HepG2 (cell line): Measurements from ENCODE around the gene MAN1B1. TPM values are rescaled to one million over a fixed set of nuclear protein-coding genes. Genes with fewer than 3 reads are reported as not detected.
A peak's percentile ranks its signal among the peaks of the same experiment; 100 is the strongest.

Experiments used
- CBX2 ChIP-seq, 2 experiments: fragments of 200-600 bp in 1 of 2; sonication (generic); formaldehyde crosslinking in 1 of 2; IDR thresholded peaks; 2 replicates each; pipeline versions ENCODE4 v1.7.0 to v1.8.1; 2018 to 2022; ENCODE audit warnings: low read depth in 2 of 2, low read length in 1 of 2, mild to moderate bottlenecking in 1 of 2, missing genetic modification reagents in 1 of 2
- HMG20A ChIP-seq: IDR thresholded peaks from 2 replicates; pipeline ENCODE4 v1.6.1; 2016; ENCODE audit warnings: borderline replicate concordance
- HNF4A ChIP-seq: sonication (generic); formaldehyde crosslinking; IDR thresholded peaks from 2 replicates; pipeline ENCODE4 v1.4.0; 2020; ENCODE audit warnings: missing genetic modification reagents
- MXD4 ChIP-seq: IDR thresholded peaks from 2 replicates; pipeline ENCODE4 v1.6.1; 2016; ENCODE audit warnings: mild to moderate bottlenecking, missing biosample characterization, missing genetic modification reagents
- ZNF180 ChIP-seq: sonication (generic); formaldehyde crosslinking; IDR thresholded peaks from 2 replicates; pipeline ENCODE4 v1.4.0; 2020; ENCODE audit warnings: low read depth, missing genetic modification reagents, borderline replicate concordance
- ZNF530 ChIP-seq: sonication (generic); formaldehyde crosslinking; IDR thresholded peaks from 2 replicates; pipeline ENCODE4 v1.5.0; 2020; ENCODE audit warnings: low read depth, mild to moderate bottlenecking, missing genetic modification reagents
- ZNF772 ChIP-seq: sonication (generic); formaldehyde crosslinking; IDR thresholded peaks from 2 replicates; pipeline ENCODE4 v1.5.0; 2020; ENCODE audit warnings: mild to moderate bottlenecking, missing genetic modification reagents
- polyA plus RNA-seq, 8 experiments: library from polyadenylated mRNA; depleted of rRNA in 3 of 8; stranded (reverse) in 7 of 8; unstranded in 1 of 8; fragments of >200 nt; fragmentation: Illumina TruSeq in 4 of 8; extraction: Trizol in 4 of 8; gene quantifications; 2 replicates each; pipeline versions ENCODE4 v1.2.1 to v1.2.3, GENCODE V29; 2011 to 2016; ENCODE audit warnings: low read depth in 4 of 8, missing spikeins in 1 of 8, mixed read lengths in 1 of 8; ENCODE audit not compliant: insufficient read depth in 1 of 8
- total RNA-seq, 5 experiments: library from RNA; depleted of rRNA; stranded (reverse); fragments of >200 nt; fragmentation: Illumina TruSeq; extraction: Trizol; gene quantifications; 2 replicates each; pipeline ENCODE4 v1.2.3, GENCODE V29; 2016; ENCODE audit warnings: low read depth in 1 of 5
- TF ChIP-seq, protein P1 (sequence below): sonication (generic); formaldehyde crosslinking; IDR thresholded peaks from 2 replicates; pipeline ENCODE4 v1.5.0; 2020; ENCODE audit warnings: missing genetic modification reagents
- TF ChIP-seq, protein P2 (sequence below): IDR thresholded peaks from 2 replicates; pipeline ENCODE4 v1.6.1; 2016; ENCODE audit warnings: low read depth, borderline replicate concordance
- TF ChIP-seq, protein P3 (sequence below): sonication (generic); formaldehyde crosslinking; IDR thresholded peaks from 2 replicates; pipeline ENCODE4 v1.5.0; 2020; ENCODE audit warnings: mild to moderate bottlenecking, missing genetic modification reagents, borderline replicate concordance
- TF ChIP-seq, protein P4 (sequence below): IDR thresholded peaks from 2 replicates; pipeline ENCODE4 v1.6.1; 2012; ENCODE audit warnings: low read depth, low read length, improper control_type of control experiment
- TF ChIP-seq, protein P5 (sequence below): sonication (generic); formaldehyde crosslinking; IDR thresholded peaks from 2 replicates; pipeline ENCODE4 v1.4.0; 2020; ENCODE audit warnings: low read depth, missing genetic modification reagents
- TF ChIP-seq, protein P6 (sequence below): IDR thresholded peaks from 2 replicates; pipeline ENCODE4 v1.6.1; 2016; ENCODE audit warnings: low read depth
- TF ChIP-seq, protein P7 (sequence below): sonication (generic); formaldehyde crosslinking; conservative IDR thresholded peaks from 2 replicates; pipeline ENCODE4 v1.4.0; 2020; ENCODE audit warnings: missing genetic modification reagents

Gene MAN1B1
- total and polyA plus RNA-seq, 2 of the 13 experiments (the other 11 are each of a cell fraction or from before 2014, with no cell fraction given), result 48.9 to 59.5 TPM

DNA sequence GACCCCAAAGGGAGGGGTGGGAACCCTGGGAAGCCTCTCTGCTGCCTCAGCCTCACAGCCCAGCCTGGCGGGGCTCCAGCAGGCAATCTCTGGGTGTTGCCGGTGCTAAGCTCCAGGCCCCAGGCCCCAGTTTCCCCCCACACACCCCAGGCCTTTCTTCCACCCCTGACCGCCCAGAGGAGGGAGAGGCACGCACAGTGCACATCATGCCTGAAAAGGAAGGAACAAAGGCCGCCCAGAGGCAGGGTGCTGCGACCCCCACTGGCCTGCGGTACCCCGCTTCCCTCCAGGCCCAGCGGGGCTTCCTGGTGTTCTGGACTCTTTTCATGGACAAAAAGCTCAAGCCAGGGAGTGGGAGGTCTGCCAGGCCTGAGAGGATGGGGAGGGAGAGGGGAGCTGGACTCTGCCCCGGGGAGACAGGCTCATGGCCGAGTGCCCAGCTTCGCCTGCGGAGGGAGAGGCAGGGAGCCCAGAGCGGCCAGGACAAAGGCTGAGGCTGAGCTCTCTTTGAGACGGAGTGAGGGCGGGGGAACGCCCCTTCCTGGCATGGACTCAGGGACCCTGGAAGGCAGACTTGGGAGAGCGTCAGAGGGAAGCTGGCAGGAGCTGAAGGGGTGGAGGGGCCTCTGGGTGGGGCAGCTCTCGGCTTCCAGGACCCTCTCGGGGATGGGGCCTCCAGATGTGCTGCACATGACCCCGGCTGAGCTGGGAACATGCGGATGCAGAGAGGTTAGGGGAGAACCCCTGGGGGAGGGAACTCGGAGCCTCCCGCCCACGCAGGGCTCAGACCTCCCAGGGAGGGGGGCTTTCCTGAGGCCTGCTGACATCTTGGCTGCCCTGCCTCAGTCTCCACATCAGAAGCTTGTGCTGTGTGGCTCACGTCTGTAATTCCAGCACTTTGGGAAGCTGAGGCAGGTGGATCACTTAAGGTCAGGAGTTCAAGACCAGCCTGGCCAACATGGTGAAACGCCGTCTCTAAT lies 31.1 kb upstream of the MAN1B1 start (continued):
- TF ChIP-seq, protein P1, sequence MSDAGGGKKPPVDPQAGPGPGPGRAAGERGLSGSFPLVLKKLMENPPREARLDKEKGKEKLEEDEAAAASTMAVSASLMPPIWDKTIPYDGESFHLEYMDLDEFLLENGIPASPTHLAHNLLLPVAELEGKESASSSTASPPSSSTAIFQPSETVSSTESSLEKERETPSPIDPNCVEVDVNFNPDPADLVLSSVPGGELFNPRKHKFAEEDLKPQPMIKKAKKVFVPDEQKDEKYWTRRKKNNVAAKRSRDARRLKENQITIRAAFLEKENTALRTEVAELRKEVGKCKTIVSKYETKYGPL (CRISPR knock-in tag), result 0 out of 2 replicates have a peak, but pooled peaks have one; percentile 25
- no peak for TF ChIP-seq MXD4 (CRISPR knock-in tag)
- TF ChIP-seq, protein P2, sequence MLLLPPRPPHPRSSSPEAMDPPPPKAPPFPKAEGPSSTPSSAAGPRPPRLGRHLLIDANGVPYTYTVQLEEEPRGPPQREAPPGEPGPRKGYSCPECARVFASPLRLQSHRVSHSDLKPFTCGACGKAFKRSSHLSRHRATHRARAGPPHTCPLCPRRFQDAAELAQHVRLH, result no peak
- TF ChIP-seq ZNF772 (CRISPR knock-in tag), result peak; percentile 83
- TF ChIP-seq, protein P3, sequence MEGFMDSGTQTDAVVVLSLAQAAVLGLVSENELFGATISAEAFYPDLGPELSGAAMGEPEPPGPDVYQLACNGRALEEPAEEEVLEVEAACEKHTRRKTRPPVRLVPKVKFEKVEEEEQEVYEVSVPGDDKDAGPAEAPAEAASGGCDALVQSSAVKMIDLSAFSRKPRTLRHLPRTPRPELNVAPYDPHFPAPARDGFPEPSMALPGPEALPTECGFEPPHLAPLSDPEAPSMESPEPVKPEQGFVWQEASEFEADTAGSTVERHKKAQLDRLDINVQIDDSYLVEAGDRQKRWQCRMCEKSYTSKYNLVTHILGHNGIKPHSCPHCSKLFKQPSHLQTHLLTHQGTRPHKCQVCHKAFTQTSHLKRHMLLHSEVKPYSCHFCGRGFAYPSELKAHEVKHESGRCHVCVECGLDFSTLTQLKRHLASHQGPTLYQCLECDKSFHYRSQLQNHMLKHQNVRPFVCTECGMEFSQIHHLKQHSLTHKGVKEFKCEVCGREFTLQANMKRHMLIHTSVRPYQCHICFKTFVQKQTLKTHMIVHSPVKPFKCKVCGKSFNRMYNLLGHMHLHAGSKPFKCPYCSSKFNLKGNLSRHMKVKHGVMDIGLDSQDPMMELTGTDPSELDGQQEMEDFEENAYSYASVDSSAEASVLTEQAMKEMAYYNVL, result peak; percentile 59; the same call in 1 of the 2 replicates
- TF ChIP-seq, protein P4, sequence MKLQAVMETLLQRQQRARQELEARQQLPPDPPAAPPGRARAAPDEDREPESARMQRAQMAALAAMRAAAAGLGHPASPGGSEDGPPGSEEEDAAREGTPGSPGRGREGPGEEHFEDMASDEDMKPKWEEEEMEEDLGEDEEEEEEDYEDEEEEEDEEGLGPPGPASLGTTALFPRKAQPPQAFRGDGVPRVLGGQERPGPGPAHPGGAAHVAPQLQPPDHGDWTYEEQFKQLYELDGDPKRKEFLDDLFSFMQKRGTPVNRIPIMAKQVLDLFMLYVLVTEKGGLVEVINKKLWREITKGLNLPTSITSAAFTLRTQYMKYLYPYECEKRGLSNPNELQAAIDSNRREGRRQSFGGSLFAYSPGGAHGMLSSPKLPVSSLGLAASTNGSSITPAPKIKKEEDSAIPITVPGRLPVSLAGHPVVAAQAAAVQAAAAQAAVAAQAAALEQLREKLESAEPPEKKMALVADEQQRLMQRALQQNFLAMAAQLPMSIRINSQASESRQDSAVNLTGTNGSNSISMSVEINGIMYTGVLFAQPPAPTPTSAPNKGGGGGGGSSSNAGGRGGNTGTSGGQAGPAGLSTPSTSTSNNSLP, result no peak
- TF ChIP-seq HNF4A (CRISPR knock-in tag), result peak; percentile 96
- no peak for TF ChIP-seq ZNF180 (CRISPR knock-in tag)
- peak; percentile 38; the same call in 1 of the 2 replicates for TF ChIP-seq HMG20A
- TF ChIP-seq ZNF530, result no peak
- TF ChIP-seq, protein P5, sequence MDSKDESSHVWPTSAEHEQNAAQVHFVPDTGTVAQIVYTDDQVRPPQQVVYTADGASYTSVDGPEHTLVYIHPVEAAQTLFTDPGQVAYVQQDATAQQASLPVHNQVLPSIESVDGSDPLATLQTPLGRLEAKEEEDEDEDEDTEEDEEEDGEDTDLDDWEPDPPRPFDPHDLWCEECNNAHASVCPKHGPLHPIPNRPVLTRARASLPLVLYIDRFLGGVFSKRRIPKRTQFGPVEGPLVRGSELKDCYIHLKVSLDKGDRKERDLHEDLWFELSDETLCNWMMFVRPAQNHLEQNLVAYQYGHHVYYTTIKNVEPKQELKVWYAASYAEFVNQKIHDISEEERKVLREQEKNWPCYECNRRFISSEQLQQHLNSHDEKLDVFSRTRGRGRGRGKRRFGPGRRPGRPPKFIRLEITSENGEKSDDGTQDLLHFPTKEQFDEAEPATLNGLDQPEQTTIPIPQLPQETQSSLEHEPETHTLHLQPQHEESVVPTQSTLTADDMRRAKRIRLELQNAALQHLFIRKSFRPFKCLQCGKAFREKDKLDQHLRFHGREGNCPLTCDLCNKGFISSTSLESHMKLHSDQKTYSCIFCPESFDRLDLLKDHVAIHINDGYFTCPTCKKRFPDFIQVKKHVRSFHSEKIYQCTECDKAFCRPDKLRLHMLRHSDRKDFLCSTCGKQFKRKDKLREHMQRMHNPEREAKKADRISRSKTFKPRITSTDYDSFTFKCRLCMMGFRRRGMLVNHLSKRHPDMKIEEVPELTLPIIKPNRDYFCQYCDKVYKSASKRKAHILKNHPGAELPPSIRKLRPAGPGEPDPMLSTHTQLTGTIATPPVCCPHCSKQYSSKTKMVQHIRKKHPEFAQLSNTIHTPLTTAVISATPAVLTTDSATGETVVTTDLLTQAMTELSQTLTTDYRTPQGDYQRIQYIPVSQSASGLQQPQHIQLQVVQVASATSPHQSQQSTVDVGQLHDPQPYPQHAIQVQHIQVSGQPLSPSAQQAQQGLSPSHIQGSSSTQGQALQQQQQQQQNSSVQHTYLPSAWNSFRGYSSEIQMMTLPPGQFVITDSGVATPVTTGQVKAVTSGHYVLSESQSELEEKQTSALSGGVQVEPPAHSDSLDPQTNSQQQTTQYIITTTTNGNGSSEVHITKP (CRISPR knock-in tag), result no peak; the same call in 1 of the 2 replicates
- TF ChIP-seq, protein P6, sequence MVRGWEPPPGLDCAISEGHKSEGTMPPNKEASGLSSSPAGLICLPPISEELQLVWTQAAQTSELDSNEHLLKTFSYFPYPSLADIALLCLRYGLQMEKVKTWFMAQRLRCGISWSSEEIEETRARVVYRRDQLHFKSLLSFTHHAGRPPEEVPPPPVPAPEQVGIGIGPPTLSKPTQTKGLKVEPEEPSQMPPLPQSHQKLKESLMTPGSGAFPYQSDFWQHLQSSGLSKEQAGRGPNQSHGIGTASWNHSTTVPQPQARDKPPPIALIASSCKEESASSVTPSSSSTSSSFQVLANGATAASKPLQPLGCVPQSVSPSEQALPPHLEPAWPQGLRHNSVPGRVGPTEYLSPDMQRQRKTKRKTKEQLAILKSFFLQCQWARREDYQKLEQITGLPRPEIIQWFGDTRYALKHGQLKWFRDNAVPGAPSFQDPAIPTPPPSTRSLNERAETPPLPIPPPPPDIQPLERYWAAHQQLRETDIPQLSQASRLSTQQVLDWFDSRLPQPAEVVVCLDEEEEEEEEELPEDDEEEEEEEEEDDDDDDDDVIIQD (CRISPR knock-in tag), result 0 out of 2 replicates have a peak, but pooled peaks have one; percentile 12
- TF ChIP-seq CBX2 (IDR thresholded peaks at IDR 0.05; ENCODE audit: low read depth, low read length), result no peak
- no peak for TF ChIP-seq CBX2 (CRISPR knock-in tag; IDR thresholded peaks at IDR 0.05; ENCODE audit: low read depth)
- TF ChIP-seq, protein P7, sequence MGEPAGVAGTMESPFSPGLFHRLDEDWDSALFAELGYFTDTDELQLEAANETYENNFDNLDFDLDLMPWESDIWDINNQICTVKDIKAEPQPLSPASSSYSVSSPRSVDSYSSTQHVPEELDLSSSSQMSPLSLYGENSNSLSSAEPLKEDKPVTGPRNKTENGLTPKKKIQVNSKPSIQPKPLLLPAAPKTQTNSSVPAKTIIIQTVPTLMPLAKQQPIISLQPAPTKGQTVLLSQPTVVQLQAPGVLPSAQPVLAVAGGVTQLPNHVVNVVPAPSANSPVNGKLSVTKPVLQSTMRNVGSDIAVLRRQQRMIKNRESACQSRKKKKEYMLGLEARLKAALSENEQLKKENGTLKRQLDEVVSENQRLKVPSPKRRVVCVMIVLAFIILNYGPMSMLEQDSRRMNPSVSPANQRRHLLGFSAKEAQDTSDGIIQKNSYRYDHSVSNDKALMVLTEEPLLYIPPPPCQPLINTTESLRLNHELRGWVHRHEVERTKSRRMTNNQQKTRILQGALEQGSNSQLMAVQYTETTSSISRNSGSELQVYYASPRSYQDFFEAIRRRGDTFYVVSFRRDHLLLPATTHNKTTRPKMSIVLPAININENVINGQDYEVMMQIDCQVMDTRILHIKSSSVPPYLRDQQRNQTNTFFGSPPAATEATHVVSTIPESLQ (CRISPR knock-in tag), result no peak
